Neural cell (in vitro differentiated cells): Measurements from ENCODE around the gene TMEM139.

Experiments
- CTCF ChIP-seq: fragments of 450-650 bp; IDR thresholded peaks from 2 replicates; pipeline ENCODE4 v1.5.1; 2014; ENCODE audit warnings: antibody characterized with exemption, mild to moderate bottlenecking, moderate library complexity; ENCODE audit not compliant: poor library complexity, severe bottlenecking
- EP300 ChIP-seq: fragments of 450-650 bp; conservative IDR thresholded peaks from 2 replicates; pipeline ENCODE4 v1.6.1; 2014; ENCODE audit warnings: antibody characterized with exemption, mild to moderate bottlenecking, moderate library complexity; ENCODE audit not compliant: poor library complexity, severe bottlenecking
- MXI1 ChIP-seq: fragments of 450-650 bp; conservative IDR thresholded peaks from 2 replicates; pipeline ENCODE4 v1.6.1; 2014; ENCODE audit warnings: antibody characterized with exemption, mild to moderate bottlenecking; ENCODE audit not compliant: poor library complexity, severe bottlenecking
- RAD21 ChIP-seq: fragments of 450-650 bp; conservative IDR thresholded peaks from 2 replicates; pipeline ENCODE4 v1.6.1; 2014; ENCODE audit warnings: antibody characterized with exemption, mild to moderate bottlenecking, moderate library complexity

- TF ChIP-seq RAD21, result no peak
- no peak for TF ChIP-seq MXI1
- no peak for TF ChIP-seq CTCF
- TF ChIP-seq EP300, result no peak
These were observed 29.4 kb downstream of the TMEM139 start for GRCh38 chr7:143314127-143314526.
